Nephron (organoid): ENCODE measurements around the gene TSPAN33.

Experiments used
- H3K27ac Mint-ChIP-seq, 3 experiments: 2 replicates each; pipeline ENCODE4 v1.8.0; 2020; ENCODE audit warnings: mixed read lengths in 3 of 3, mild to moderate bottlenecking in 2 of 3, moderate library complexity in 1 of 3
- H3K27me3 Mint-ChIP-seq: 2 replicates; pipeline ENCODE4 v1.8.0; 2021; ENCODE audit warnings: low read depth, mild to moderate bottlenecking, moderate library complexity, mixed read lengths
- H3K36me3 Mint-ChIP-seq: 2 replicates; pipeline ENCODE4 v1.8.0; 2020; ENCODE audit warnings: low read depth, mixed read lengths
- H3K4me1 Mint-ChIP-seq: 2 replicates; pipeline ENCODE4 v1.8.0; 2020; ENCODE audit warnings: mixed read lengths
- H3K4me3 Mint-ChIP-seq, 3 experiments: 2 replicates each; pipeline ENCODE4 v1.8.0; 2020; ENCODE audit warnings: mild to moderate bottlenecking in 3 of 3, mixed read lengths in 3 of 3, moderate library complexity in 2 of 3
- H3K9me3 Mint-ChIP-seq: 2 replicates; pipeline ENCODE4 v1.8.0; 2020; ENCODE audit warnings: mixed read lengths
- CTCF ChIP-seq, 3 experiments: fragments of 200-600 bp; sonication (generic); IDR thresholded peaks; one replicate each; pipeline ENCODE4 v1.5.0; 2021; ENCODE audit warnings: antibody characterized with exemption in 3 of 3; ENCODE audit not compliant: unreplicated experiment in 3 of 3

Gene TSPAN33, protein sequence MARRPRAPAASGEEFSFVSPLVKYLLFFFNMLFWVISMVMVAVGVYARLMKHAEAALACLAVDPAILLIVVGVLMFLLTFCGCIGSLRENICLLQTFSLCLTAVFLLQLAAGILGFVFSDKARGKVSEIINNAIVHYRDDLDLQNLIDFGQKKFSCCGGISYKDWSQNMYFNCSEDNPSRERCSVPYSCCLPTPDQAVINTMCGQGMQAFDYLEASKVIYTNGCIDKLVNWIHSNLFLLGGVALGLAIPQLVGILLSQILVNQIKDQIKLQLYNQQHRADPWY

DNA sequence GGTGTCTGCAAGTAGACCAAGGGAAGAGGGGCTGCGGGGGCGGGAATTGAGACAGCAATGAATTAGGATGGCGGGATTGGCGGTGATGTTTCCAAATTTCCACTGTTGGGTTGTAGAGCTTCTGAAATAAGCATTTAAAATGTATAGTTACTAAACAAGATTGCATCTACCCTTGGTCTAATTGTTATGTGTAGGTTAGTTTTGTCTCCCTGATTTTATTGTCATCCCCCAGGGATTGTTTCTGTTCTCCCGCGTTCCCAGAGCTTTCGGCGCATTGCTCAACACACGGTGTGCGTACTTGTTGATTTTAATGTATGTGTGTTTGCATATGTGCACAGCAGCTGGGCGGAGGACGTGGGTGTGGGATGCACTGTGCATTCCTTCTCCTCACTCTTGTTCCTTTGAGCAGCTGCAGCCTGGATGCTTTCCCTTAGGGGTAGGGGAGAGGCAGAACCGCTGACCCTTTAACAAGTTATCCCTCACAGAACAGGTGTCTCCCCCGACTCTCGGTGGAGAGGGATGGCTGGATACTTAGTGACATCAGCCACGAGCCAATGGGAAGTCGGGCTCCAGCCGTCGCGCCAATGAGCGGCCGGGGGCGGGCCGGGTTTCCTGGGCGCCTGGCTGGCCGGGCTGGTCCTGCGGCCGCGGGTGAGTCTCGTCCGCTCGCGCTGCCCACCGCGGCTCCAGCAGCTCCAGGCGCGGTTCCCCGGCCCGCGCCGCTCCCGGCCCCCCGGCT, at the start of gene TSPAN33:
TSPAN33 (plus strand) TSS at position 613 of the 739 bp plus-strand sequence. CDS start 274 bp downstream, outside the sequence.
- Mint-ChIP-seq H3K4me1 (peaks cover 50% of the 10 kb centered on the region), H3K4me3 (peak within 1 kb of the TSS; percentile 78 to 89 (median 89)), H3K27ac (peak within 1 kb of the TSS in 2 of 3 experiments; percentile 47 to 51), H3K27me3 (peaks cover 55% of the 10 kb centered on the region), H3K36me3 (peaks cover 4% of the 10 kb centered on the region), H3K9me3 (no peaks in the 10 kb centered on the region)
- TF ChIP-seq CTCF (IDR thresholded peaks at IDR 0.05; ENCODE audit: unreplicated experiment in 3 of 3) = no peak

GRCh38 chr7:129095258-129095657, 49.2 kb upstream of the TSPAN33 start:
- H3K4me3 Mint-ChIP-seq = no peak overlapping the region
- no peaks in the 10 kb centered on the region for H3K9me3 Mint-ChIP-seq
- TF ChIP-seq CTCF (IDR thresholded peaks at IDR 0.05; ENCODE audit: unreplicated experiment in 3 of 3) = no peak
- H3K27ac Mint-ChIP-seq = no peak overlapping the region
- peaks cover 12% of the 10 kb centered on the region for H3K27me3 Mint-ChIP-seq
- no peaks in the 10 kb centered on the region for H3K36me3 Mint-ChIP-seq
- H3K4me1 Mint-ChIP-seq = peaks cover 6% of the 10 kb centered on the region

GRCh38 chr7:129098409-129099084, 46.0 kb upstream of the TSPAN33 start:
- TF ChIP-seq CTCF (IDR thresholded peaks at IDR 0.05; ENCODE audit: unreplicated experiment in 3 of 3) = no peak
- H3K36me3 Mint-ChIP-seq = no peaks in the 10 kb centered on the region

GRCh38 chr7:129100827-129101166, 43.7 kb upstream of the TSPAN33 start:
- no peaks in the 10 kb centered on the region for H3K9me3 Mint-ChIP-seq
- H3K4me3 Mint-ChIP-seq = peak overlapping the region in 2 of 3 experiments; percentile 16 to 38
- H3K36me3 Mint-ChIP-seq = no peaks in the 10 kb centered on the region
- TF ChIP-seq CTCF (IDR thresholded peaks at IDR 0.05; ENCODE audit: unreplicated experiment in 3 of 3) = no peak
- H3K27me3 Mint-ChIP-seq = peaks cover 6% of the 10 kb centered on the region
- H3K4me1 Mint-ChIP-seq = peaks cover 48% of the 10 kb centered on the region
- H3K27ac Mint-ChIP-seq = peak overlapping the region; percentile 94 to 97 (median 96)

More at GRCh38 chr7:129098409-129099084, 46.0 kb upstream of the TSPAN33 start:
- Mint-ChIP-seq H3K9me3 (no peaks in the 10 kb centered on the region), H3K4me1 (peaks cover 33% of the 10 kb centered on the region), H3K4me3 (no peak overlapping the region), H3K27ac (peak overlapping the region; percentile 34 to 97 (median 45)), H3K27me3 (peaks cover 6% of the 10 kb centered on the region)

GRCh38 chr7:129101746-129102145, 42.8 kb upstream of the TSPAN33 start:
- Mint-ChIP-seq H3K9me3 (no peaks in the 10 kb centered on the region), H3K27ac (peak overlapping the region; percentile 94 to 97 (median 96)), H3K36me3 (no peaks in the 10 kb centered on the region), H3K4me3 (no peak overlapping the region), H3K27me3 (peaks cover 3% of the 10 kb centered on the region), H3K4me1 (peaks cover 50% of the 10 kb centered on the region)
- TF ChIP-seq CTCF (IDR thresholded peaks at IDR 0.05; ENCODE audit: unreplicated experiment in 3 of 3) = no peak
